ENCODE measurements around the gene DDR2.

Gene DDR2

GRCh38 chr1:162629077-162629627, 3.1 kb upstream of the DDR2 start:
- DNase-seq = no peak

- no peak for DNase-seq
Measured at GRCh38 chr1:162629651-162630050, 2.6 kb upstream of the DDR2 start.

- DNase-seq = no peak
Measured at GRCh38 chr1:162631546-162632191, 595 bp upstream of the DDR2 start.

DNA sequence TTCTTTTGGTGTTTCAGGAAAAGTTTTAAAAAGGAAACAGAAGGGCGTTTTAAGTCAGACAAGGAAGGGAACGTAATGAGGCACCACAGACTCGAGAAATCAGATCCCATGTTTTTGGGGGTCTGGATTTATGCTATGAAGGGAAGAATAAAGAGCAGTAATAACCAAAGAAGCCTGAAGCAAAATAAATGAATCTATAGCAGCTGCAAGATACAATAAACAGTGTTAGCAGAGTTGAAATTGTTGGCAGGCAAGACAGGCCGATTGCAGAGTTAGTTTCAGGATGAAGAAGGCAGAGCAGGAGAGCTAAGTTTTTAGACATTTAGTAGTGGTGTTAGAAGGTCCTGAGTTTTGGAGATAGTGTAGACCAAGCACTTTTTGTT, 425 bp downstream of the DDR2 start:
- no peak for DNase-seq

DNA sequence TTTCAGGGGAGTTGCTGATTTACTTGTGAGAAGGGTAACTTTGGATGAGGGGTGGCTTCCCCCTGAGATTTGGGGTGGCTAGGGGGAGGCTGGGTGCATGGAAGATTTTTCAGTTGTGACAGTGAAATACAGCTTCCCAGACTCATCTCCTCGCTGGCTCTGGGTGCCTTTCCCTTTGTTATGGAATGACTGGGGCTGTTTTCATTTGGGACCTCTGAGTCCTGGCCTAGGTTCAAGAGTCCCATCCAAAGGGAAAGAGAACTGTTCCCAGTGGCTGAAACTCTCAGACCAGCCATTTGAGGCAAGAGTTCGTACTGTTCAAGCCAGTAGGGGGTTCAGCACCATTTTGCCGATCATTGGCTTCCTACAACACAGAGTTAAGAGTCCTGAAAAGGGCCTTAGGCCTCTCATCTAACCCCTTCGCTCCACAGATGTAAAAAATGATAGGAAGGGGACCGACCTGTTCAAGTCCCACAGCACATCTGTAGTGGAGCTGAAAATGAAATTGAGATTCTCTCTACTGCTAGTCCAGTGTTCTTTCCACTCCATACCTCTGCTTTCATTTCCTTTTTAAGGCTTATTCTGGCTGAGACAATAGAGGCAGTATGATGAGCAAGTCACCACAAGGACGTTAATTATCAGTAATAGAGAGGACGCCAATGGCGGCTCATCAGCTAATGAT, 958 bp downstream of the DDR2 start:
- DNase-seq = peak in 3 of 51 donors; percentile 3 to 11 (median 7)

GRCh38 chr1:162635418-162635817, 3.2 kb downstream of the DDR2 start:
- DNase-seq = no peak

DNA sequence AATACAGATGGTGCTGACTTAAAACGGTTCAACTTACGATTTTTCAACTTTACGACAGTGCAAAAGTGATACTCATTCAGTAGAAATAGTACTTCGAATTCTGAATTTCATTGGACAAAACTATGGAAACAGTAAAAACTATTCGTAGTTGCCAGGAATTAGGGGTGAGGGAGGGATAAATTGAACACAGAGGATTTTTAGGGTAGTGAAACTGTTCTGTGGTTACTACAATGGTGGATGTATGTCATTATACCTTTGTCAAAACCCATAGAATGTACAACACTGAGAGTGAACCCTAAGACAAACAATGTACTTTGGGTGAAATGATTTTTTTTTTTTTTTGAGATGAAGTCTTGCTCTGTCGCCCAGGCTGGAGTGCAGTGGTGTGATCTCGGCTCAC, 7.5 kb downstream of the DDR2 start:
- DNase-seq = no peak

GRCh38 chr1:162641114-162641513, 8.8 kb downstream of the DDR2 start:
- no peak for DNase-seq

GRCh38 chr1:162644986-162645314, 12.7 kb downstream of the DDR2 start:
- DNase-seq = no peak

GRCh38 chr1:162645666-162646065, 13.4 kb downstream of the DDR2 start:
- no peak for DNase-seq

DNA sequence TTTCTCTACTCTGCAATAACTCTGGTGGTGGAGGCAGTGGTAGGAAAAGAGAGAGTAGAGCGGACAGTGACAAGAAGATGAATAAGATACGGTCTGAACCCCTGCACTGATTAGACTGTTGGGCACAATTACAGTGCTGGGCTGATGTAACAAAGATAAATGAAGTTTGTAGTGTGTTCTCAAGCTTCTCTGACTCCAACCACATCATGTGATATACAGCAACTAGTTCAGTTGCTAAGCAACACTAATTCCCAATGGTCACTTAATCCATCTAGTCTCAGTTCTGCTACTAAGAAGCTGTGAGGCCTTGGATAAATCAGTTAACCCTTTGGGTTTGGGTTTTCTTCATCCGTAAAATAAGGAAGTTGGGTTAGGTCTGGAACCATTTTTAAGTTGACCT, 17.3 kb downstream of the DDR2 start:
- DNase-seq = no peak

DNA sequence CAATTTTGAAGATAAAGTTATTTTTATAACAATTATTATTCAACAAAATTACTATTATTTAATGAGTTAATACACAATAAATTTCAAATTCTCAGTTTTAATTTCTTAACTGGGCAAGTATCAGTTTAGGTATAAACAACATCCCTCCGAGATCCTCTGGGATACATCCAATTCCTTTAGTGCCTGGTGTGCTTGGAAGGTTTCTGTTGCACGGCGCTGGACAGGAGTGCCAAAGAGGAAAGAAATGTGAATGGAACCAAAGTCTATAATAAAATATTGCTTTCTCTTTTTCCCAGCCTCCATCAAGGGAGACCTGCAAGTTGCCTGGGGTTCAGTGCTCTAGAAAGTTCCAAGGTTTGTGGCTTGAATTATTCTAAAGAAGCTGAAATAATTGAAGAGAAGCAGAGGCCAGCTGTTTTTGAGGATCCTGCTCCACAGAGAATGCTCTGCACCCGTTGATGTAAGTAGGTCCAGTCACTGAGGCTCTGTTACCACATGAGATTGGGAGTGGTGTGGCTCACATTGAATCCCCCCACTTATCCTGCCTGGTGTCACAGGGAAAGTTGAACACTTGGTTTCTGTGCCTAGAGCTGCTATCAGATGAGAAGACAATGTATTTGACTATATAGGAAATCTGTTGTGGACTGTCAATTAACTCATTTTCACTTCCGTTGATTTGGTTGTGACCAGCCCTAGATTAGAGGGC, 22.8 kb downstream of the DDR2 start:
- DNase-seq = no peak

GRCh38 chr1:162656266-162656665, 24.0 kb downstream of the DDR2 start:
- no peak for DNase-seq

GRCh38 chr1:162660574-162660973, 28.3 kb downstream of the DDR2 start:
- DNase-seq = no peak

- no peak for DNase-seq
Measured at GRCh38 chr1:162661336-162661735, 29.1 kb downstream of the DDR2 start.

DNA sequence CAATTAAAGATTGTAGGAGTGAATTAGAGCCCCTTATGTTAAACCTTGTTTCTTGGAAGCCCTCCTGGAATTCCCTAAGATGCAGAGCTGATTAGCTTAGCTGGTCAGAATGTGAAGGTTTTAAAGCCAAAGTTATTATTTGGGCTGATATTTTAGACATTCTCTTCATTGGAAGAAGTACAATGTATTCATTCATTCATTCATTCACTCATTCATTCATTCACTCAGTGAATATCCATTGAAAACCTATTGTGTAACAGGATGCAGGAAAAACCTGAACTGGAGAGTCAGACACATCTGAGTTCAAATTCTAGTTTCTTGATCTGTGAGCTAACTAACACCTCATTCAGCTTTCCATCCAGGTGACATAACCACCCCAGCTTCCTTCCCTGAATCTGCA, 29.7 kb downstream of the DDR2 start:
- no peak for DNase-seq

GRCh38 chr1:162663086-162663485, 30.8 kb downstream of the DDR2 start:
- DNase-seq = no peak

- peak in 3 of 51 donors; percentile 6 to 29 (median 11) for DNase-seq
Measured at GRCh38 chr1:162663589-162664106, 31.4 kb downstream of the DDR2 start.

DNA sequence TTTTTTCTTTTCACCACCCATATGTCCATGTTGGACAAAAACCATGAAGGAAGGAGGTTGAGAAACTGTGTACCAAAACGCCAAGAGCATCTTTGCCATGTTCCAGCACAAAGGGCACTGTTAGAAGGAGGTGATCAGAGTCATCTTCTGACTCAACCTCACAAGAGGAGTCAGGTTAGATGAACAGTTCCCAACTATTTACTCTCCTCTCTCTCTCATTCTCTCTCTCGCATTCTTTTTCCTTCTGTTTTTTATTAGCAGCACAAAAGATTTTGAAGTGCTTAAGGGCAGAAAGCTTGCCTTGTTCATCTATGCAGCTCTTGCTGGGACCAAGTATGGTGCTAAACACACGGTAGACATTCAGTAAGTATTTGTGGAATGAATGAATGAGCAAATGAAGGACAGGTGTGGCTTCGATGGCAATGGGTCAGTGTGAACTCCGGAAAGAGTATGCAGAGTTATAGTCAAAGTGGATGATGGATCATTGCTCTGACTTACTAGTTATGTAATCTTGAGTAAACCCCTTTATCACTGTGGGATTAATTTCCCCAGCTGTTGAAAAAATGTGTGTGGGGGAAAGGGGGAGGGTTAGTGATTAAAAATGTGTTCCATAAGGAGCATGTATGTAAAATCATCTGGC, 33.9 kb downstream of the DDR2 start:
- DNase-seq = no peak

- DNase-seq = no peak
Measured at GRCh38 chr1:162667381-162668080, 35.3 kb downstream of the DDR2 start.

GRCh38 chr1:162670928-162671663, 38.8 kb downstream of the DDR2 start:
- no peak for DNase-seq
